CD4-positive, alpha-beta T cell treated with Interferon alpha-2 for 1 hour (primary cell): ENCODE results near the gene SFRP2.

Experiments used
- DNase-seq, 2 donors: peaks; one replicate each; pipeline ENCODE4 v3.0.0-alpha.2; 2020 to 2022

Gene SFRP2

DNA sequence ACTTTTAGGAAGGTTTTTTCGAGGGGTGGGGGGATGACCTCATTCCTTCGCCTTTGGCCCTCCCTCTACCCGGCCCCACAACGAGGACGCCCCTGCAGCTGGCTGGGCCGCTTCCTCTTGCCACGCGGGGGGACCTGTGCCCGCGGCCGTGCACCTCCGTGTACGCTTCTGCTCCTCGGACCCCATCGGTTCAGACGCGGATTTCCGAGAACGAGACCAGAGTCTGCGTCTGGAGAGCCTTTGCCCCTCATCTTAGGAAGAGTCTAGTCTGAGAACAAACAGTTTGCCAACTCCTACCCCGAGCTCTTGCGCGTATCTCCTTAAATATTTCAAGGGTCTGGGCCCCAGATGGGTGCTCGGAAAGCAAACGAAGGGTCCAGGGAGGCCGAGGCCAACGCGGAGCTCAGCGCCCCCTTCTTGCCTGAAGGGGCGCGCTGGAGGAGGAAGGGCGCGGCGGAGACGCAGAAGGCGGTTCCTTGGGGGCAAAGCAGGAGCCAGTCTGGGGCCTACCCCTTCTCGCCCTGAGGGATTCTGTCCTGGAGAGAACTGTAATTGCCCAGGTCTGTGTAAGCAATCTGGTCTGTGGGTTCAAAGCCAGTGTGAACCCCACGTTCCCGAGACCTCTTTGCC lies 3.9 kb upstream of the SFRP2 start:
- no peak for DNase-seq

DNA sequence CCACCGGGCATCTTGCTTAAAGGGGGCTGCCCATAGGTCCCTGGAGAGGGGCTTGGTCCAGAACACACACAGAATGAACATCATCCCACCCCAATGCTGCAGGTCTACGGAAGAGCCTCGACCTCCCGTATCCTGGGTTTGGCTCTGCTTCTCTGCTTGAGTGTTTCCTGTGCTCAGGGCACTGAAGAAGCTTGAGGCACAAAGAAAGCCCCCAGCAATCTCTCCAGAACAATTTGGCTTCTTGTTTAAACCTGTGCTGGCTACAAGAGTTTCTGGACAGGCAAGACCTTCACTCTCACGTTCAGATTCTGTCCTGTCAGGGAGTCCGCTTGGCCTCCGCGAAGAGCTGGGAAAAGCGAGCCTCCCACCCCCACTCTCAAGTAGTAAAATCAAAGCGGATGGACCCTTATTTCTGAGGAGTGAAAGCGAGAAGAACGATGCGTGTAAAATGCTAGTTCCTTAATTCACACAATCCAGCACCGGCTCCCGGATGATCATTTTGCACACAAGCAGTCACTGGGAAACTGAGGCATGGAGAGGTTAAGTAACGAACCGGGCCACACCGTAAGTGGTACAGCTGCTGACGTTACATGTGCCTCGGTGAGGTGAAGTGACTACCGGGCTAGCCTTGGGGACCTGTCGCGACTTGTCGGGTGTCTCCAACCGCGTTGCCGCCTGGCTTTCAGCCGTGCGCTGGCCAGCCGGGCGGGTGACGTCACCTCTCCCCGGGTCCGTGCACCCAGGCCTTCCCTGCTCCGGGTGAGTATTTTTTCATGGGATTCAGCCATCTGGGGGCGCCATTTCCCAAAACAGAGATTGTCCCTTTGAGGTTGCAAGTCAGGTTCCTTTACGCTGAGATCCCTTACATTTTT lies 3.1 kb upstream of the SFRP2 start:
- DNase-seq = peak in 1 of 2 donors; percentile 15

DNA sequence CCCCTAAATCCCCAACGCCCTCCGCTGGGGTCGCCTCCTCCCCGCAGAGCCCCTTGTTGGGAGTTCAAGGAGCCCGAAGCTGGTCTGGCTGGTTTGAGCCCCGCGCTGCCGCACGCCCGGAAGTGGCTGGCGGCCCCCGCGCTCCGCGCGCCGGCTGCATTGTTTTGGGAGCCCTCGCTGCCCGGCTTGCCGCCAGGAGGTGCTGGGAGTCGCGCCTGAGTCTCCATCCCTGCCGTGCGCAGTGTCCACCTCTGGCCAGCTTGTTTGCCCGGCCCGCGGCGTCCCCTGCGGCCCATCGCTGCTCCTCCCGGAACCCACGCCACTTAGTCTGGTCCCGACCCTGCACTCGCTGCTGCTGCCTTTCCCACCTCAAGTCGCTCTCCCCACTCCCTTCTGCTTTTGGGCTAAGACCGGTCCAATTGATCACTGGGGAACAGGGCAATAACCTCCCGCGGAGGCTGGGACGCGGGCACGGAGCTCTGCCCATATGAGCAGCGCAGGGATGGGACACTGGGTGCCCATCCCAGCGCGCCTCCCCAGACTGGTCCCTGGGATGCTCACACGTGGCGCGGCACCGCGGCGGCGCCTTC lies 2.2 kb upstream of the SFRP2 start:
- DNase-seq = no peak

DNA sequence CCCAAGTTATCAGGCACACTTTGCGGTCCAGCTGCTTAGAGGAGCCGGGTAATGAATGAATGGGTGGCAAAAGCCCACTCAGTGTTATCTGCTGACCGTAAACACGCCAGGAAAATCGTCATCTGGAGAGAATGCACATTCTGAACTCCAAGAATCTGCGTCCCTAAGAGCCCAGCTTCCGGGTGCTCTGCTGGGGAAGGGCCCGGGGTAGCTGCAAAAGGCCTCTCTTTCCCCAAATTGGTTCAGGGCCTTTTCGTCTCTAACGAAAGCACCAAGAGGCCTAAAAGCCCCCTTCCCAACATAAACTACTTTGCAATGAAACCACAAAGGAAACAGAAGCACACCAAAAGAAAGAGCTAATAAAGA lies 1.6 kb upstream of the SFRP2 start:
- DNase-seq = no peak

DNA sequence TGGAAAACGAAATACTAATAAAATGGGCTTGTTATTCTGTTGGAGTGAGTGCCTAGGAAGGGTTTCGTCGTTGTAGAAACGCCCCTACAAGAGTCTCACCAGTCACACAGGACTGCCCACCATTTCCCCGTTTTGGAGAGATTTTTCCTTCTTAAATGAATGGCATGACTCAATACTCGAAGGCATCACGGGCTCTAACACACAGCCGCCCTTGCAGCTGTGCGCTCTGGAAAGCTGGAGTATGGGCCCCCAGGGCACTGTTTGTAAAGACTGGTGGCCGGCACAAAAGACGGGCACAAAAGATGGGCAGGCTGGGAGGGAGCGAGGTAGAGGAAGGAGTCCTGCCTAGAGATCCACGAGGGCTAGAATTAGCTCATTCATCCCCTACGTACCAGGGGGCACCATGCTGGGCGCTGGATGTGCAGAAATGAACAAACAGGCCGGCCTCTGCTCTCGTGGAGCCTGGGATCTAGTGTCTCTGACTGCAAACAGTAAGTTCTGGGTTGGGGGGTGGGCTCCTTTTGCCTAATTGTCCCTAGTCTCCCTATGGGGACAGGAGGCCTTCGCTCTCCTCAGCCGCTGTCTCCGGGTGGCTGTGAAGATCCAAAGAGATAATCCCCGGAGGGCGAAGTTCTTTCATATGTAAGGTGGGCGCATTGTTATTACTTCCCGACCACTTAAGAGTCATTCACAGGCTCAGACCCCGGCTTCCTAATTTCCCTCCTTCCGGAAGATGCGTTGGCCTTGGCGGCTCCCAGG lies 1.0 kb upstream of the SFRP2 start:
- DNase-seq = no peak

DNA sequence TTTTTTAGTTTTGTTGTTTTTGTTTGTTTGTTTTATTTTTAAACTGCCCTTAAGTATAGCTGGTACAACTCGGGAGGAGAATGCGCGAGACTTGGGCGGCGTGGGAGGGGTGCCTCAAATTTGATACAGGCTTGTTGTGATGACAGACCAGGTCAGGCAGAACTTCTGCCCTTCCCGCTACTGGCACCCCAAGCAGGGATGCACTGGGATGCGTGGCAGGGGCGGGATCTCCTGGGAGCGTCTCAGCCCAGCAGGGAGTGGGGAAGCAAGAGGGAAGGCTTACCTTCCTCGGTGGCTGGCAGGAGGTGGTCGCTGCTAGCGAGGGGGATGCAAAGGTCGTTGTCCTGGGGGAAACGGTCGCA lies 851 bp downstream of the SFRP2 start:
- DNase-seq = no peak

DNA sequence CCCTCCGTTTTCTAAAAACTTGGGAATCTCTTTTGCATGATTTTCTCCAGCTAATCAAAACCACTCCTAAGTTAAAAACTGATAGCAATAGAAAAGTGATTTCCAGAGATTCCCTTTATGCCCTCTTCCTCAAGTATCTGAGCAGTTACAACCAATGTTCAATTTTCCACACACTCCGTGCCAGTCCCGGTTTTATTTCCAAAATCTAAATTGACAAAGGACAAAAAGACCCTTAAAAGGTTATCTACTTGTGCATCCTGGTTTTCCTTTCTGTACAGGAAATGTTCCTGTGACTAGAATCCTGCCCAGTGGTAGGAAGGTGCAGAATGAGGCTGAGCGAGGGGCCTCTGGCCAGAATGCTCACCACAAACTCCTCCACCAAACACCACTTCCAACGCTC lies 1.3 kb downstream of the SFRP2 start:
- no peak for DNase-seq

DNA sequence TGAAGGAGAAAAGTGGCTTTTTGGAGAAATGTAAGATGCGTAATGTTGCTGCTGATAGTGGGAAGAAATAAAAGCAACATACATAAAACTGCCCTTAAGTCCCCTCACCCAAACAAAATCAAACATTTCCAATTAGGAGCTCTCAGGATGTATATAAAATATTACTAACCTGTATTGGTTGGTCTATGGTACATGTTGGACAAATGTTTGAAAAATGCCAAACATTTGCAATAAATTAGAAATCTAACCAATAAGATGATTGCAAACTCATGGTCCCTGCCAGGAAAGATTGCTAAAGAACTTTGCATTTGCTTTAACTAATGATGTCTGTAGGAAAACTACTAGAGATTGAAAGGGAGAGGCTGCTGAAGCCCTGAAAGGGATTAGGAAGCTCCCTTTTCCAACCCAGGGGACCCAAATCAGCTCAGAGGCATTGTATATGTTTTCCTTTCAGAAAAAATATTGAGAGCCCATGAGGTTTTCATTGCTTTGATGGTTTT lies 1.8 kb downstream of the SFRP2 start:
- DNase-seq = no peak

DNA sequence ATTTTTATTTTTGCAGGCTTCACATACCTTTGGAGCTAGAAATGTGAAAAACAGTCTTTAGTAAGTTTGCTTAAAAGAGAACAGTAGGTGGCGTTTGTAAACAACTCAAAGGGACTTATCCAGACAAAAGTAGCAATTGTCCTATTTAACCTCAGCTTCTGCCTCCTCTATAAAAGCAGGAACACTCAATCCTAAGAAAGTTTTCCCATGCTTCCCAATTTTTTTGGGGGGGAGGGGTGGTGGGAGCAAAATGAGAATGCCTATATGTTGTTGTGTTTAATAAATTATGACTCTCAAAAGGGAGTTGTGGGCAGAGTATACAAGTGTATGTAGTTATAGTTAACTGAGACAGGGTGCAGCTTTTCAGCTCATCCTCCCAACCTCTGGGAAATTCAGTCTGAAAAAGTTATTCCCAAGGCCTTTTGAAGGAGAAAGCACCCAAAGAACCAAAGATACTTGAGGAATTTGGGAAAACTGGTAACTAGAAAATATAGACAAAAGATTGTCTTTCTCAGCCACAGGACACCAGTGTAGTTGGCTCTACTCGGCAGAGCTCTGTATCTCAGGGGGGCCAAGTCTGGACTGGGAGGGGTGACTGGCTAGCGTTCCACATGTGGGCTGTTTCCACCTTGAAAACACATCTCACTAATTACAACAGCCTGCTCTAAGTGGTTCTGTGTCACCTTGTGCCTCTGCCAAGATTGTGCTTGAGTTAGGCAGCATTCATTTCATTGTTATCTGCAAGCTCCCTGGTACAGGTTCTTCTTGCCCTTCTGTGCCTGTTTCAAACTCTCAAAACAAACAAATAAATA lies 2.8 kb downstream of the SFRP2 start:
- peak in 1 of 2 donors; percentile 30 for DNase-seq

DNA sequence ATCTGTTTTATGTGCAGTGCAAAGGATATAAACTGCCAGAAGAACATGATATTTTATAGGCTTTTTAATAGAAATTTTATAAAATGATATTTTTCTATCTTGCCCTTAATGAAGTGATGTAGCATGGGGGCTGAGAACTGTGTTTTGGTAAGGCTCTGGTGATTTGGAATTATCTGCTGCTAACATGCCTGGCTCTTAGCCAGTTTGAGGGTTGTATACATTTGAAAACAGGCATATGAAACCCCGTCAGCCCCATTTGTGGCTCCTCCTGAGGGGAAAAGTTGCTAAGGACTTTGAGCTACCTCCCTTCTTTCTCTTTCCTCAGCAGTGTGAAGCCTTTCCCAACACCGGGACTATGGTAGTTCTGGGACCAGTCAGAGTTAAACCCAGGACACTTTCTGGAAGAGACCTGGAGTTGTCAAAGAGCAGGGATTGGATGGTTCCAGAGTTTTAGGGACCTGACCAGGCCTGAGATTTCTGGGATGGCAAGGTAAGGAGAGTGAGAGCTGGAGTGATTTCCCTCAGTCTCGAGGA lies 4.7 kb downstream of the SFRP2 start:
- DNase-seq = no peak

DNA sequence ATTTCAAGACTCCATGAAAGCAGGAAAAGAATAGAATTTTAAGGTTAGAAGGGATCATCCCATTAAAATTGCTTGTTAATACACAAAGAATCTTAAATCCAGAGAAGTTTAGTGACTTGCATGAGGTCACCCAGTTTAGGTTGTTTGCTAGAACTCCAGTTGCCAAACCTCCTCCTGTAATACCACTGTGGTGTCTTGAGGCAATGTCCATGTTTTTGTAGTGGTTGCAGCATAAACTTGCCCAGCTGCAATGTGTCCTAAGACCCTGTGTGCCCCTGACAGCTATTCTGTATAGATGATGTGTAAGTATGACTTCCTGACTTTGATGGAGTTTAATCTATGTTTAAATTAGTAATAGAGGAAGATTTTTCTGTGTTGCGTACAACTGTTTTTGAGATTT lies 6.3 kb downstream of the SFRP2 start:
- DNase-seq = no peak

DNA sequence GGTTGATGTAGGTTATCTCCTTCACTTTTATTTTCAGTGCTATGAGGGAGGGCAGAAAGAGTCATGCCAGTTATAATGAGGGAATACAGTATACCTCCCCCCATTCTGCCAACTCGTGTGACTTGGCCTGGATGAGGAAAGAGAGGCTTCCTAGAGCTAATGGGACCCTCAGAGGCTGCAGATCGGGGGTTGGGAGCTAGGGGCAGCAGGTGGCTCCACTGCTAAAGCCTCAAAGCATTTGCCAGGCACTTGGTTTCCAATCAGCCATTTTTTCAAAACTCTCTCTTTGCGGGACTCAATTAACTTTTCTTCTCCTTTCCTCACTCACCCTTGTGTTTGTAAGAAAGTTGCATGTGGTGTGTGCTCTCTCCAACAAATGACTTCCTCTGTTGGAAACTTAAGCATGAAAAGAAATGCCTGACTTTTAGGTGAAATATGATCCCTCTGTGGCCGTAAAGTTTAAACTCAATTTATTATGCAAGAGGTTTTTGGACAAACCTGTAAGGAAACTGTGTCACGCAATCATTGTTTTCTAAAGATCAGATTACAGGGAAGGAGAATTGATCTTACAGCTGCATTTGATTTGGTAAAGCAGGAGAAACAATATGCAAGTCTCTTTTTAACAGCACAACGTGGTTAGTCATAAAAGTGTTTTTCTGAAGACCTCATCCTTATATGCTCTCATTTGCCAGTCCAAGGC lies 7.0 kb downstream of the SFRP2 start:
- no peak for DNase-seq

DNA sequence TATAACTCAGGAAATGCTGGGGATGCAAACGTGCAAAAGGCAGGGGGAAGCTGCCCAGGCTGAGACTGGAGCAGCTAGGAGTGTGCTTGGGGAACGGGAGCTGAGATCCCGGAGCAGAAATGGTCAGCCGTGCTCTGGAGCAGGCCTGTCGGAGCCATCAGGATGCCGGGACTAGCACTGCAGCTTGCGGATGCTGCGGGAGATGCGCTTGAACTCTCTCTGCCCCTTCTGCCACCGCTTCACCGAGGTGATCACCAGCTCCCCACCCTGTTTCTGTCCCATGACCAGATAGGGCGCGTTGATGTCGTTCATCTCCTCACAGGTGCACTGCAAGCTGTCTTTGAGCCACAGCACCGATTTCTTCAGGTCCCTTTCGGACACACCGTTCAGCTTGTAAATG lies 7.6 kb downstream of the SFRP2 start:
- DNase-seq = no peak

DNA sequence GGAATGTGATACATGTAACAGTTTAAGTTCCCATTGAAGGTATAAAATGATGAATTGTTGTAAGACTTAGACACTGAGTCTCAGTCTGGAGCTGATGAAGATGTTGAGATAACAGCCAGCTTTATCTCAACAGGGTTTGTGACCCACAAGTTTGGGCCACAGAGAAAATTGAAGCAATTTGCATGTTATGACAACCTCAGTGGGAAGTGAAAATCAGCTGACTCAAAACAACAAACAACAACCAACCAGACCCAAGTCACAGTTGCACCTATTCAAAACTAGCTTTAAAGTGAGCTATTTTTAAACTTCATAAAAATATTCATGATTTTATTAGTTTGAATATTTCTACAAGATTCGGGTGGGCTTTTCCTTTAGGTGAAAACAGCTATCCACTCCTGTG lies 8.0 kb downstream of the SFRP2 start:
- DNase-seq = no peak

DNA sequence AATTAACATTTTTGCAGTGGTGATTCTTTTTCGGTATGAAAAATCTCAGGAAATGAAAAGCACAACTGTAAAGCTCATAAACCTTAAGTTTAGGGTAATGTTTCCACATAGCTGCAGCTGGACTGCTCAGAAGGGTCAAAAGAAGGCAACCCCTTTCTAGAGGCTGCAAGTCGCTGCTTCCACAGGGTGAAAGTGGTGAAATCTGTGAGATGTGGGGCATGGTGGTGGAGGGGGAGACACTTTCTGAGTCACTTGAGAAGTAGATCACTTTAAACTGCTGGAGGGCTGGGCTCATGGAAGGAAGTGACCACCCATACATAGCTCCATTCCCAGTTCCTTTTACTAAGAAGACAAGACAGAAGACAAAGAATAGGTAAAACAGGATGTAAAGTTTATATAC lies 8.7 kb downstream of the SFRP2 start:
- no peak for DNase-seq

DNA sequence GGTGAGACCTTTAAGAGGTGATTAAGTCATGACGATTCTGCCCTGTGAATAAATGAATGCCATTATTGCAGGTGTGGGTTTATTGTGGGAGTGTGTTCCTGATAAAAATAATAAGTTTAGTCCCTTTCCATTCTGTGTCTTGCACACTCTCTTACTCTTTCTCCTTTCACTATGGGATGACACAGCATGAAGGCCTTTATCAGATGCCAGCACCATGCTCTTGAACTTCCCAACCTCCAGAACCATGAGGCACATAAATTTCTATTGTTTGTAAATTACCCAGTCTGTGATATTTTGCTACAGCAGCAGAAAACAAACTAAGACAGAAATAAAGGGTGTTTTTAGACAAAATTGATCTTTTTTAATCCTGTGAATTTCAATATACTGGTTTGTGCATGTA lies 10.5 kb downstream of the SFRP2 start:
- DNase-seq = no peak

DNA sequence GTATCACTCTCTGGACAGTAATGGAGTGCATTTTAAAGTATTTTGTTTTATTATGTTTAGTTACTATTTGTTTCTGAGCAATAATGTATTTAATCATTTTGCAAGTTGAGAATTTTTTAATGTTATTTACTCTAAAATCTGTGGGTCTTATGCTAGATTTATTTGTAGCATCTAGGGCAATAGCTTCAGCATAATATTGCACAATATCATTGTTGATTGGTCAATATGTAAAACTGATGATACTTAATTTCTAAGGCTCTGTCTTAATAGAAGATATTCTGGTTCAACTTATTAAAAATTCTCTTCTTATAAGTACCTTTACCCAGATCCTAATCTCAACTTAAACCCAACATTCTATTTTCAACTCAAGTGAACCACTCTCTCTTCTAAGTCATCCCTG lies 11.5 kb downstream of the SFRP2 start:
- DNase-seq = no peak

DNA sequence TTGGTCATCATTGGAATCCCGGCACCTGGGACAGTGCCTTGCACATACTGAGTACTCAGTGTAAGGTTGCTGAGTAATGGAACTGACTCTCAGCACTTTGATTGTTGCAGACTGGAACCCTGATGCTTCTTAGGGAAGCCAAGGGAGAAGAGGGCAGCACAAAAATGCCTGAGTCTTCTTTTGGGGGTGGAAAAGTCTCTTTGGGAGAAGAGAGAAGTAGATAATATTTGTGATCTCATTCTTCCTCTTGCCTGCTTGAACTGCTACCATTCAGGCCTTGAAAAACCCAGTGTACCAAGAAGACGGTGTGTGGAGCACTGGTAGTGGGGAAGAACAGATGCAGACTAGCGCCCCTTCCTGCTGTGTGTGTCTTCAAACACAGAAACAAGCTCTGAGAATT lies 12.3 kb downstream of the SFRP2 start:
- DNase-seq = no peak

DNA sequence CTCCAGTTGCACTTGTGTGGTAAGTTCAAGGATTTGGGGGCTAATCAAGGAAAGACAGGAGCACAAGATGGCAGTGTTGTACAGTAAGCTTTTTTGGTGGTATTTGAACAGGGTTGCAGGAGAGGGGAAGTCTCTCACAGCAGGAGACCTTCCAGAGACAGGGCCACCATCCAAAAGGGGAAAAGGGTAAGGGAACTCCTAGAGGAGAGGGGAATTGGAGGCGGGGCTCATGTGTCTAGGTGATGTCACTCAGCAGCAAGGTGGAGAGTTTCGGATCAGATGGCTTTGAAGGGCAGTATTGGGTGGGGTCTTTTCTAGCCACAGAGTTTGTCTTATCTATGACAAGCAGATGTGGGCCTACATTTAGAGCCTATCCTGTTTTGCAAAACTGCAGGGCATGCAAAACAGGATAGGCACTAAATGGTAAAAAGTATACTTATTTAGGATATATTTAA lies 15.6 kb downstream of the SFRP2 start:
- no peak for DNase-seq

DNA sequence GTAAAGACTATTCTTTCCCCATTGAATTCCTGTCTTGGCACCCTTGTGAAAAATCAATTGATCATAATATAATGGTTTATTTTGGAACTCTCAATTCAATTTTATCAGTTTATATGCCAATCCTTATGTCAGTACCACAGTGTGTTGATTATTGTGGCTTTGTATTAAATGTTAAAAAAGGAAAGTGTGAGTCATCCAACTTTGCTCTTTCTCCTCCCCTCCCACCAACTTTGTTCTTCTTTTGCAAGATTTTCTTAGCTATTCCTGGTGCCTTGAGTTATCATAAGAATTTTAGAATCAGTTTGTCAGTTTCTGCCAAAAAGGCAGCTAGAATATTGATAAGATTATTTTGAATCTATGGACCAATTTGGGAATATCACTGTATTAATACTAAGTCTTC lies 17.8 kb downstream of the SFRP2 start:
- no peak for DNase-seq

DNA sequence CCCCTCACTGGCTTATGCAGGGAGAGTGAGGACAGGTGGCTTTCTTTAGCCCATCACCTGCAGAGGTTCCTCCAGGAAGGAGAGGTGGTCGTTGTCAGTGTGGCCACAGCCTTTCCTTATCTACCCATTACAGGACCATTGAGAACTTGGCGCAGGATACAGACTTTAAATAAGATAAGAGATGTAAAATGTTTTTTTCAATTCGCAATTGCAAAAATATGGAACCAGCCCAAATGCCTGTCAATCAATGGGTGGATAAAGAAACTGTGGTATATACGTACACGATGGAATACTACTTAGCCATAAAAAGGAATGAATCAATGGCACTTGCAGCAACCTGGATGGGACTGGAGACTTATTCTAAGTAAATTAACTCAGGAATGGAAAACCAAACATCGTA lies 22.1 kb downstream of the SFRP2 start:
- no peak for DNase-seq

DNA sequence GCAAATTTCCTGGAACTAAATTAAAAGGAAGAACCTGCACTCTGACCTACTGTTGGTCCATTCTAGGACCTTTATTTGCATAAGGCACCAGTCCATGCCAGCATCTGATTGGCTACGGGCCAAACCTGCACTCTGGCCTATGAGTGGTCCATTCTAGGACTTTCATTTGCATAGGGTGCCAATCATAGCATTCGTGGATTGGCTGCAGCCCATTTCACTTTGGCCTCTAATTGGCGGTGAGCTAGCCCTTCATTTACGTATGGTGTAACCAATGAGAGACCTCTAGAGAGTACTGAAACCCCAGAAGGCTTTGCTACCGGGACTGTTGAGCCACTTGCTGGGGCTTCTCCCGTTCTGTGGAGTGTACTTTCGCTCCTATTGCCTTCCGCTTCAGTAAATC lies 23.0 kb downstream of the SFRP2 start:
- no peak for DNase-seq
